Fibroblast of upper back skin (primary cell): Measurements from ENCODE around the gene SPRR4.
A peak's percentile ranks its signal among the peaks of the same experiment; 100 is the strongest.

ENCODE experiments used
- DNase-seq: peaks from one replicate; pipeline ENCODE4 v3.0.0-alpha.2; 2013

The SPRR4 gene

GRCh38 chr1:152970495-152970894, at the start of gene SPRR4:
Gene SPRR4 (plus strand): TSS chr1:152970648. CDS start chr1:152971891, 1,243 bp downstream.
- no peak for DNase-seq

GRCh38 chr1:152924191-152924590, 46.3 kb upstream of the SPRR4 start:
- no peak for DNase-seq

- DNase-seq, result peak; percentile 50
Measured at GRCh38 chr1:152926091-152926490, 44.4 kb upstream of the SPRR4 start.

- DNase-seq, result no peak
Measured at GRCh38 chr1:152928671-152929070, 41.8 kb upstream of the SPRR4 start.

GRCh38 chr1:152932170-152932811, 38.2 kb upstream of the SPRR4 start:
- no peak for DNase-seq

- no peak for DNase-seq
Measured at GRCh38 chr1:152933196-152933595, 37.3 kb upstream of the SPRR4 start.

GRCh38 chr1:152940614-152941013, 29.8 kb upstream of the SPRR4 start:
- no peak for DNase-seq

- DNase-seq, result no peak
Measured at GRCh38 chr1:152941037-152941711, 29.3 kb upstream of the SPRR4 start.

GRCh38 chr1:152942161-152942560, 28.3 kb upstream of the SPRR4 start:
- DNase-seq, result no peak

GRCh38 chr1:152946248-152946647, 24.2 kb upstream of the SPRR4 start:
- DNase-seq, result no peak

GRCh38 chr1:152946651-152947256, 23.7 kb upstream of the SPRR4 start, which contains the start of gene SPRR5:
Gene SPRR5 (plus strand): TSS chr1:152947206. CDS start chr1:152948555, 1,349 bp downstream.
- DNase-seq, result no peak

- DNase-seq, result no peak
Measured at GRCh38 chr1:152951711-152952110, 18.7 kb upstream of the SPRR4 start.

GRCh38 chr1:152953761-152954160, 16.7 kb upstream of the SPRR4 start:
- no peak for DNase-seq

GRCh38 chr1:152954436-152954835, 16.0 kb upstream of the SPRR4 start:
- DNase-seq, result no peak

- DNase-seq, result no peak
Measured at GRCh38 chr1:152957561-152957960, 12.9 kb upstream of the SPRR4 start.

- DNase-seq, result no peak
Measured at GRCh38 chr1:152959273-152959672, 11.2 kb upstream of the SPRR4 start.

- no peak for DNase-seq
Measured at GRCh38 chr1:152959801-152960451, 10.5 kb upstream of the SPRR4 start.

- no peak for DNase-seq
Measured at GRCh38 chr1:152960452-152961044, 9.9 kb upstream of the SPRR4 start.

GRCh38 chr1:152961226-152961891, 9.1 kb upstream of the SPRR4 start:
- DNase-seq, result no peak

GRCh38 chr1:152962876-152963415, 7.5 kb upstream of the SPRR4 start:
- no peak for DNase-seq

GRCh38 chr1:152964536-152964935, 5.9 kb upstream of the SPRR4 start:
- DNase-seq, result no peak

GRCh38 chr1:152965853-152966252, 4.6 kb upstream of the SPRR4 start:
- DNase-seq, result no peak
